Thoracic aorta (tissue), 2 donors: ENCODE measurements around the gene INPP5A. TPM values are rescaled to one million over a fixed set of nuclear protein-coding genes. Genes with fewer than 3 reads are reported as not detected.

Experiments
- ATAC-seq: fragments of 150-250 bp; one replicate; pipeline ENCODE4 v1.8.0; 2017; ENCODE audit warnings: low read depth; ENCODE audit not compliant: insufficient number of reproducible peaks, low FRiP score
- DNase-seq: peaks from one replicate; pipeline ENCODE4 v3.0.0-alpha.2; 2020; ENCODE audit warnings: low spot score
- H3K27ac ChIP-seq, 2 donors: fragments of 200-600 bp; sonication (generic); 1 replicate in 1 of 2; 2 replicates in 1 of 2; pipeline ENCODE4 v1.5.1; 2016; ENCODE audit warnings: mild to moderate bottlenecking in 2 of 2, moderate library complexity in 2 of 2
- H3K27me3 ChIP-seq: fragments of 200-600 bp; sonication (generic); replicated peaks from 2 replicates; pipeline ENCODE4 v1.6.0; 2016; ENCODE audit warnings: mild to moderate bottlenecking; ENCODE audit not compliant: insufficient read depth
- H3K36me3 ChIP-seq: fragments of 200-600 bp; sonication (generic); one replicate; pipeline ENCODE4 v1.5.1; 2016
- H3K4me1 ChIP-seq, 2 donors: fragments of 200-600 bp; sonication (generic); 1 replicate in 1 of 2; 2 replicates in 1 of 2; pipeline versions ENCODE4 v1.5.1 to v1.6.0; 2016; ENCODE audit warnings: low read depth in 2 of 2, mild to moderate bottlenecking in 1 of 2; ENCODE audit not compliant: control insufficient read depth in 1 of 2
- H3K4me3 ChIP-seq: fragments of 200-600 bp; sonication (generic); 2 replicates; pipeline ENCODE4 v1.5.1; 2016; ENCODE audit warnings: mild to moderate bottlenecking
- H3K9me3 ChIP-seq: fragments of 200-600 bp; sonication (generic); 2 replicates; pipeline ENCODE4 v1.5.1; 2016
- total RNA-seq, 2 donors: library from RNA; depleted of rRNA; stranded (reverse); fragments of >200 nt; gene quantifications; one replicate each; pipeline versions ENCODE4 v1.1.0 to v1.2.3, GENCODE V29; 2016
- TF ChIP-seq, protein P1 (sequence below): fragments of 200-600 bp; sonication (generic); IDR thresholded peaks from one replicate; pipeline ENCODE4 v1.5.1; 2019; ENCODE audit warnings: antibody characterized with exemption

Gene INPP5A
- total RNA-seq, 2 donors from 2014 or later: 120 to 142 TPM

DNA sequence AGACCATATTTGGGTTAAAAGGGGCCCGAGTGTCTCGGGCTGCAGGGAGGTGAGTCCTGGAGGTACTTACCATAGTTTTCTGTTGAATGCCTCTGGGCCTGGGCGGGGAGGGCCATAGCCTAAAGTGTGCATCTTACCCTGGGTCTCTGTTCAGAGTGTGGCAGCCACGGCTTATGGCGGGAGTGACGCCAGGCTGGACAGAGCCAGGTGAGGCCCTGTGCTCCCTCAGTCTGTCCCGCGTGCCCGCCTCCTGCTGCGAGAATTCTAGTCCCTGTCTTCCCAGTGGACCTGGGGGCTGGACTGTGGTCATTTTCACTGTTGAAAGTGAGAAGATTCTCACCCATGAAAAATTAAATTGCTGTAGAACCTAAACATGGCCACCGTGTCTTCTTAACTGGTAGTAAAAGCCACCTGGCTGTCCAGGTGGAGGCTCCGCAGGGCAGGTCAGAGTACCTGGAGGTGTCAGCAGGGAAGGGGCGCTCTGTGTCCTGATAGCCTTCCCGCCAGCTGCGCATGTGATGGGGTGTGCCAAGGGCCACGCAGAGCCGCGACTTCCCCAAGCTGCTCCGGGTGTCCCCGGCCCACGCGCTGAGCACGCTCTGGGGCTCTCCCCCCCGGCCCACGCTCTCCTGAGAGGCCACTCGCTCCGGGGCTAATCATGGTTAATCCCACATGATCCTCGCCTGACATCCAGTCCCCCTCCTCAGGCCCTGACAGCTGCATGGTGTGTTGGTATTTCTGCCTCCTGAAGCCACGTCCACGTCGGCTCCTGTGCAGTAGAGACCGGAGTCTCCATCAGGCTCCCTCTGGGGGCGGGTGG is 20.3 kb downstream of the INPP5A start:
- Histone ChIP-seq H3K4me1 (peaks cover 0 to 48% of the 10 kb centered on the region in 2 donors), H3K36me3 (no peaks in the 10 kb centered on the region), H3K27ac (no peak overlapping the region), H3K9me3 (no peaks in the 10 kb centered on the region), H3K27me3 (no peaks in the 10 kb centered on the region), H3K4me3 (no peak overlapping the region)
- ATAC-seq: no peak
- TF ChIP-seq, protein P1, sequence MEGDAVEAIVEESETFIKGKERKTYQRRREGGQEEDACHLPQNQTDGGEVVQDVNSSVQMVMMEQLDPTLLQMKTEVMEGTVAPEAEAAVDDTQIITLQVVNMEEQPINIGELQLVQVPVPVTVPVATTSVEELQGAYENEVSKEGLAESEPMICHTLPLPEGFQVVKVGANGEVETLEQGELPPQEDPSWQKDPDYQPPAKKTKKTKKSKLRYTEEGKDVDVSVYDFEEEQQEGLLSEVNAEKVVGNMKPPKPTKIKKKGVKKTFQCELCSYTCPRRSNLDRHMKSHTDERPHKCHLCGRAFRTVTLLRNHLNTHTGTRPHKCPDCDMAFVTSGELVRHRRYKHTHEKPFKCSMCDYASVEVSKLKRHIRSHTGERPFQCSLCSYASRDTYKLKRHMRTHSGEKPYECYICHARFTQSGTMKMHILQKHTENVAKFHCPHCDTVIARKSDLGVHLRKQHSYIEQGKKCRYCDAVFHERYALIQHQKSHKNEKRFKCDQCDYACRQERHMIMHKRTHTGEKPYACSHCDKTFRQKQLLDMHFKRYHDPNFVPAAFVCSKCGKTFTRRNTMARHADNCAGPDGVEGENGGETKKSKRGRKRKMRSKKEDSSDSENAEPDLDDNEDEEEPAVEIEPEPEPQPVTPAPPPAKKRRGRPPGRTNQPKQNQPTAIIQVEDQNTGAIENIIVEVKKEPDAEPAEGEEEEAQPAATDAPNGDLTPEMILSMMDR: no peak
- DNase-seq: no peak

DNA sequence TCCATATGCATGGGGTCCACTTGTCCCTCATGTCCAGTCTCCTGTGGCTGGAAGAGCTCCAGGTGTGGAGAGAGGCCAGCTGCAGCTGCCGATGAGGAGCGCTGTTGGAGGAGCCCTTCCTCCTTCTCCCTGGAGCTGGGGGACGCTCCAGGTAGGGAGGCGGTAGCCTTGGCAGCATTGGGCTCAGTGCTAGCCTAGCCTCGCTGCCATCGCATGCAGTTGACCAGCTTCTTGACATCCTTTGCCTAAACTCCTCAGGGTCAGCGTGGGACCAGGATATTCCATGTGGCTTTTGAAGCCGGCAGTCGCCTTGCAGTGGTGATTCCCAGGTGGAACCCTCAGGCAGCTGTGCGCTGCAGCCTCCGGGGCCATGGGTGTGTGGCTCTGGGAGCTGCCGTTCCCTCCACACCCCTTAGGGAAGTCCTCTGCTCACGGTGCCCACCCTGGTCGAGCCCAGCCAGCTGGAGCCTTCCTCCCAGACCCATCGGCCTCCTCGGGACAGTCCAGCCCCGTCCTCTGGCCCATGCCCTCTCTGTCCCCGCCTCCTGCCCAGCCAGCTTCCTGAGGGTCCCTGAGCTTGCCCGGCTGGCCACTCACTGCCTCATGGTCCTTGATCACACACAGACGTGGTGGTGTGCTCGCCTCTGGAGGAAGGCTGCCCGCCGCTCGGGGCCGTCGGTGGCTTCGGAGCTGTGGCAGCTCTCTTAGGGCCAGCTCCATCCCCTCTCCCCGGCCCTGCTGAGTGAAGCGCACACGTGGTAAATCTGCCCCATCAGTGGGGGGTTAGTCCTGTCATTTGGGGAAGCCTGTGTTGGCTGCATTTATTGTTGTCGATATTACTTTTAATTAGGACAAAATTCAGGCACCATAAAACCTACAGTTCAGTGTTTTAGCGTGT is 21.2 kb downstream of the INPP5A start:
- Histone ChIP-seq H3K27me3 (no peaks in the 10 kb centered on the region), H3K36me3 (no peaks in the 10 kb centered on the region), H3K9me3 (no peaks in the 10 kb centered on the region), H3K4me3 (no peak overlapping the region), H3K27ac (no peak overlapping the region), H3K4me1 (peaks cover 0 to 57% of the 10 kb centered on the region in 2 donors)
- DNase-seq (no peak), ATAC-seq (no peak)
- TF ChIP-seq, protein P1: no peak

DNA sequence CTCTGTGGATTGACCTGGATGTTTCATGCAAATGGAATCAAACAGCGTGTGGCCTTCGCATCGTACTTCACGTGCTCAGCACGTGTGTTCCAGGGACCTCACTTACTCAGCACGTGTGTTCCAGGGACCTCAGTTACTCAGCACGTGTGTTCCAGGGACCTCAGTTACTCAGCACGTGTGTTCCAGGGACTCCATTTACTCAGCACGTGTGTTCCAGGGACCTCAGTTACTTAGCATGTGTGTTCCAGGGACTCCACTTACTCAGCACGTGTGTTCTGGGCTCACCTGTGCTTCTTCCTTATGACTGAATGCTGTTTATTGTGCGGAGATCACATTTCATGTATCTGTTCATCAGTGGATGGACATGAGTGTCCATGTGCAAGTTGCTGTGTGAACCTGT is 22.0 kb downstream of the INPP5A start:
- H3K4me1 ChIP-seq: peaks cover 0 to 65% of the 10 kb centered on the region in 2 donors
- ATAC-seq (no peak), DNase-seq (no peak)
- H3K36me3 ChIP-seq: no peaks in the 10 kb centered on the region
- TF ChIP-seq, protein P1: no peak
- H3K9me3 ChIP-seq: no peaks in the 10 kb centered on the region
- H3K27me3 ChIP-seq: no peaks in the 10 kb centered on the region
- no peak overlapping the region for H3K4me3 ChIP-seq
- H3K27ac ChIP-seq: no peak overlapping the region

DNA sequence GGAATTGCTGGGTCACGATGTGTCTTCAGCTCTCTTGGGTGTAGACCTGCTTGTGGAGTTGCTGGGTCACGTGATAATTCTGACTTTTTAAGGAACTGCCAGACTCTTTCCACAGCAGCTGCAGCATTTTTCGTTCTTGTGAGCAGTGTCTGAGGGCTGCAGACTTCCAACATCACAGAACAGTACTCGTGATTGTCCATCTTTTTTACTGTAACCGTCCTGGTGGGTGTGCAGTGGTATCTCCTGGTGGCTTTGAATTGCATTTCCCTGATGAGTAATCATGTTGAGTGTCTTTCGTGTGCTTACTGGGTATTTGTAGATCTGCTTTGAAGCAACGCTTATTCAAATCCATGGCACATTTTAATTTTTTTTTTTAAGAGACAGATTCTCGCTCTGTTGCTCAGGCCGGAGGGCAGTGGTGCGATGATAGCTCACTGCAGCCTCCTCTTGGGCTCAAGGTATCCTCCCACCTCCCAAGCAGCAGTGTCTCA is 22.7 kb downstream of the INPP5A start:
- no peaks in the 10 kb centered on the region for H3K9me3 ChIP-seq
- DNase-seq: no peak
- no peak overlapping the region for H3K4me3 ChIP-seq
- ATAC-seq: no peak
- H3K4me1 ChIP-seq: peaks cover 0 to 66% of the 10 kb centered on the region in 2 donors
- TF ChIP-seq, protein P1: no peak
- no peaks in the 10 kb centered on the region for H3K27me3 ChIP-seq
- H3K27ac ChIP-seq: no peak overlapping the region
- no peaks in the 10 kb centered on the region for H3K36me3 ChIP-seq
